Neutrophil (primary cell): ENCODE data around the gene SHISA9.

ENCODE experiments used
- H3K27ac ChIP-seq: fragments of 200-600 bp; sonication (generic); 2 replicates; pipeline ENCODE4 v1.5.1; 2016; ENCODE audit warnings: mild to moderate bottlenecking, moderate library complexity
- H3K27me3 ChIP-seq: fragments of 200-600 bp; sonication (generic); 2 replicates; pipeline ENCODE4 v1.6.0; 2016; ENCODE audit warnings: mild to moderate bottlenecking
- H3K36me3 ChIP-seq: fragments of 200-600 bp; sonication (generic); 2 replicates; pipeline ENCODE4 v1.5.1; 2017
- H3K4me1 ChIP-seq, 2 experiments: fragments of 200-600 bp in 1 of 2; sonication (generic) in 1 of 2; 1 replicate in 1 of 2; 2 replicates in 1 of 2; pipeline versions ENCODE4 v1.5.1 to v1.6.1; 2013 to 2016; ENCODE audit warnings: low read depth in 1 of 2, low read length in 1 of 2, mild to moderate bottlenecking in 1 of 2, moderate library complexity in 1 of 2; ENCODE audit not compliant: control insufficient read depth in 1 of 2, insufficient read depth in 1 of 2
- H3K4me3 ChIP-seq, 2 experiments: fragments of 200-600 bp in 1 of 2; sonication (generic) in 1 of 2; 1 replicate in 1 of 2; 2 replicates in 1 of 2; pipeline ENCODE4 v1.5.1; 2013 to 2016; ENCODE audit warnings: low read depth in 1 of 2, low read length in 1 of 2, mild to moderate bottlenecking in 1 of 2, moderate library complexity in 1 of 2
- H3K9me3 ChIP-seq: fragments of 200-600 bp; sonication (generic); 2 replicates; pipeline ENCODE4 v1.5.1; 2016
- CTCF ChIP-seq: fragments of 200-600 bp; sonication (generic); IDR thresholded peaks from 2 replicates; pipeline ENCODE4 v1.5.1; 2016; ENCODE audit warnings: antibody characterized with exemption

SHISA9 gene

GRCh38 chr16:12868169-12868568, 33.2 kb upstream of the SHISA9 start:
- Histone ChIP-seq H3K9me3 (no peaks in the 10 kb centered on the region), H3K27me3 (no peaks in the 10 kb centered on the region), H3K27ac (no peak overlapping the region), H3K4me3 (no peak overlapping the region), H3K4me1 (no peaks in the 10 kb centered on the region), H3K36me3 (no peaks in the 10 kb centered on the region)
- no peak for TF ChIP-seq CTCF

DNA sequence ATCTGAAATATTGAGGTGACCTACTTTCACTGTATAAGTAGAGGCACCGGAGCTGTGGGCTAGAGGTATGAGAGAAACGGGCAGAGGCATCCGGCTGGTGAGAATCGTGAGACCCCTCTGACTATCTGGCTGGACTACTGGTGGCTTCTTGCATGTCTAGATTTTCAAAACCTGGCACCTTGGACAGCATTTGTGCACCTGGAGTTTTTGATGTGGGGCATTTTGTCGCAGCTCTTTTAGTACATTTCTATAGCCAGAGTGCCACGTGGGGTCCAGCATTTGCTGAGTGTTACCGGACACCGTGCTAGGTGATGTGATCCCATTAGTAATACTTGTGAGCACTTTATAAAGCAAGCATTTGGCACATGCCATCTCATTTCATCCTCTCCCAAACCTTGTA, 32.6 kb upstream of the SHISA9 start:
- no peak for TF ChIP-seq CTCF

DNA sequence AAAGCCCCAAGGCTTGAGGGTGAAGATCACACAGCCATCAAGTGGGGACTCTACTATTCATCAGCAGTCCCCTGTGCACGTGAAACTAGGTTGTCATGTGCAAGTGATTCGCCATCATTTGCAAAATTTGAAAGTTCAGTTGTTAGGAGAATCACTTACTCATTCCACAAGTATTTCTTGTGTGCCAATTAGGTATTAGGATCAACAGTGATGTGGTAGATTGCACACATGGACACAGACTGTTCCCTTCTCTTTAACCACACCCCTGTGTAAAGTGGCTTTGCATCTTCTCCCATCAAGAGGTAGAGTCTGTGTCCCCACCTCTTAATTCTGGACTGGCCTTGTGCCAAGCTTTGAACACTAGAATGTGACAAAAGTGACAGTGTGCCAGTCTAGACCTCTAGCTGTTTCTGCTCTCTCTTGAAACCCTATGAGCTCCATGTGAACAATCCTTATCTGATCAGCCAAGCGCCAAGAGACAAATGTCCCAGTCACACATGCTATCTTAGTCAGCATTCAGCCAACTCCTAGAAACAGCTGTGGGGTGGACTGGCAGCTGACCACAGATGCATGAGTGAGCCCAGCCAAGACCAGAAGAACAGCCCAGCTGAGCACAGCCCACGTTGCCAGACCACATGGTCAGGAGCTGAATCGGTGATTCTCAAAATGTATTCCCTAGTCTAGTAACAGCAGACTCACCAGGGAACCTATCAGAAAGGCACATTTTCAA, 31.5 kb upstream of the SHISA9 start:
- Histone ChIP-seq H3K4me1 (no peaks in the 10 kb centered on the region), H3K27me3 (no peaks in the 10 kb centered on the region), H3K9me3 (no peaks in the 10 kb centered on the region), H3K36me3 (no peaks in the 10 kb centered on the region), H3K27ac (no peak overlapping the region), H3K4me3 (no peak overlapping the region)
- TF ChIP-seq CTCF, result no peak

More for the DNA sequence above, 32.6 kb upstream of the SHISA9 start:
- Histone ChIP-seq H3K36me3 (no peaks in the 10 kb centered on the region), H3K27ac (no peak overlapping the region), H3K4me3 (no peak overlapping the region), H3K4me1 (no peaks in the 10 kb centered on the region), H3K27me3 (no peaks in the 10 kb centered on the region), H3K9me3 (no peaks in the 10 kb centered on the region)

GRCh38 chr16:12871784-12872183, 29.6 kb upstream of the SHISA9 start:
- H3K9me3 ChIP-seq, result no peaks in the 10 kb centered on the region
- H3K4me1 ChIP-seq, result no peaks in the 10 kb centered on the region
- H3K27ac ChIP-seq, result peak overlapping the region; percentile 50
- TF ChIP-seq CTCF, result no peak
- H3K36me3 ChIP-seq, result no peaks in the 10 kb centered on the region
- no peak overlapping the region for H3K4me3 ChIP-seq
- no peaks in the 10 kb centered on the region for H3K27me3 ChIP-seq

DNA sequence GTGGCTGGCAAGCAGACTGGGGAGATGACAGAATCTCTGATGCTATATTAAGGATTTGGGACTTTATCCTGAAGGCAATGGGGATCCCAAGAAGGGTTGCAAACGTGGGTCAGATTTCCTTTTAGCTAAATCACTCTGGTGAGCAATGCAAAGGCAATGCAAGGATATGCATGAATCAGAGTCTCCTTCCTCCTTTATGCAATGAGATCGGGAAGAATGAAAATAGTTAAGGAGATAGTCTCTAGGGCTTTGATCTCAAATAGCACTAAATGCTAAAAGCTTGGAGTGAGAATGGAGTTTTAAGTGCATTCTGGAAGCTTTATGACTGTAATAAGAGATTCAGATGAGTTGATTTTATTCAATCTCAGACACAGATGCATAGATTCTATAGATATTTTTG, 27.2 kb upstream of the SHISA9 start:
- no peaks in the 10 kb centered on the region for H3K4me1 ChIP-seq
- H3K27me3 ChIP-seq, result no peaks in the 10 kb centered on the region
- H3K9me3 ChIP-seq, result no peaks in the 10 kb centered on the region
- H3K27ac ChIP-seq, result no peak overlapping the region
- no peaks in the 10 kb centered on the region for H3K36me3 ChIP-seq
- TF ChIP-seq CTCF, result no peak
- no peak overlapping the region for H3K4me3 ChIP-seq
